NCI-H69 (cell line): ENCODE results near the gene PRIMA1.
"Not testable (repeated sequence)": the region's sequence is repeated elsewhere in the genome, so short reads cannot be mapped to it uniquely, and the experiment has no call there.

Experiments used
- DNase-seq: peaks from one replicate; lab custom pipeline; 2025; lab: John Stamatoyannopoulos, UW

PRIMA1 gene, protein sequence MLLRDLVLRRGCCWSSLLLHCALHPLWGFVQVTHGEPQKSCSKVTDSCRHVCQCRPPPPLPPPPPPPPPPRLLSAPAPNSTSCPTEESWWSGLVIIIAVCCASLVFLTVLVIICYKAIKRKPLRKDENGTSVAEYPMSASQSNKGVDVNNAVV

DNA sequence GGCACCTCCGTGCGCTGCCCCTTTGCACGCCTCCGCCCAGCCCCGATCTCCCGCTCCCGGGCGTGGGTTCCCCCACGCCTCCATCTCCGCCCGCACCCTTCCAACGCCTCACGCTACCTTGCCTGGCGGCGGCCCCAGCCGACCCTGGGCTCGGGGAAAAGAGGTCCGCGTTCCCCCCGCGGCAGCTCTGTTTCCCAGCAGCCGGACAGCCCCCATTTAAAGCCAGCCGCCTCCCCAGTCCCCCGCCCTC is at the start of gene PRIMA1:
PRIMA1 (minus strand) TSS at position 193 of the 250 bp plus-strand sequence. CDS start 767 bp downstream, outside the sequence.
- no peak for DNase-seq

- peak; percentile 11 for DNase-seq
Measured at GRCh38 chr14:93834699-93835371, 46.5 kb upstream of the PRIMA1 start.

DNA sequence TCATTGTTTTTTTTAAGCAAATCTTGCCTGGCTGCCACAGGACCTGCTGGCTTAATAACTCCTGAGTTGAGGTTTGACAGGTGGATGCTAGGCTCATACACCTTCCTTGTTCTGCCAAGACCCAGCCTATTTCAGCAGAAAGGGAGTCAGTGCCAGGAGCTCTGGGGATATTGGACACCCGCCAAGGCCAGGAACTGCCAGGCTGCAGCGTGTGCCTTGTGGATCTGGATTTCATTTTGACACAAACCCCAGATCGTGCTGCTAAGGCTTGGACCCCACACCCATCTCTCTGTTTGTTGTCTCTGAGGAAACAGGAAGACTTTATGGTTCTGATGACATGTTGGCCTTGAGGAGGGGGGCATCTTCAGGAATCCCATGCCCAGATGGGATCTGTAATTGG is 44.4 kb upstream of the PRIMA1 start:
- DNase-seq: peak; percentile 83

GRCh38 chr14:93832081-93832480 is 43.8 kb upstream of the PRIMA1 start:
- peak; percentile 30 for DNase-seq

DNA sequence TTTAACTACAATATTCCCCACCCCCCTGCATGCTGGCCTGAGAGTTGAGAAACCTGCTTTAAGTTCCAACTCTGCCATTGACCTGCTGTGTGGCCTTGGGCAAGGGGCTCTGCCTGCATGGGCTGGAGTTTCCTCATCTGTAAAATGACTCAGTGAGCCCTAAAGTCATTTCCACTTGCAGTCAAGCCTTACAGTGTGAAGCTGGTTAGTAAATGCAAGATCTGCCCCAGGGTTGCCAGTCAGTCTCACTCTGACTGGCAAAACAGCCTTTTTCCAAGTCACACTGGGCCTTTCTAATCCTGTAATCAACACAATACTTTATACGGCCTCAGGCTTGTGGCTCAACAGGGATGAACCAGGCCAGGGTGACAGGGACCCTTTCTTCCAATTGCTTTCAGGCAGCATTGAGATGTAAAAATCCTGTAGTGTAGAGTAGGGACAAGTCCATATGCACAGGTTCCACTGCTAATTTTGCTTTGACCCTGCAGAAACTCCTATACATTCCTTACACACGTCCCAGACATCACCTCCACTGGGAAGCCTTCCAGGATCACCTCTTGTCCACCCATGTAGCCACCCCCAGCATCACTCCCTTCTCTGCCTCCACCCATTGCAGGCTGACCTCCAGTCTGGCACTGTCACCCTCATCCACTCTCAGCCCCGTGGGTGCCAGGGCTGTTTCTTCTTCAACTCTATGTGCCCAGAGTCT is 42.6 kb upstream of the PRIMA1 start:
- DNase-seq: no peak

DNA sequence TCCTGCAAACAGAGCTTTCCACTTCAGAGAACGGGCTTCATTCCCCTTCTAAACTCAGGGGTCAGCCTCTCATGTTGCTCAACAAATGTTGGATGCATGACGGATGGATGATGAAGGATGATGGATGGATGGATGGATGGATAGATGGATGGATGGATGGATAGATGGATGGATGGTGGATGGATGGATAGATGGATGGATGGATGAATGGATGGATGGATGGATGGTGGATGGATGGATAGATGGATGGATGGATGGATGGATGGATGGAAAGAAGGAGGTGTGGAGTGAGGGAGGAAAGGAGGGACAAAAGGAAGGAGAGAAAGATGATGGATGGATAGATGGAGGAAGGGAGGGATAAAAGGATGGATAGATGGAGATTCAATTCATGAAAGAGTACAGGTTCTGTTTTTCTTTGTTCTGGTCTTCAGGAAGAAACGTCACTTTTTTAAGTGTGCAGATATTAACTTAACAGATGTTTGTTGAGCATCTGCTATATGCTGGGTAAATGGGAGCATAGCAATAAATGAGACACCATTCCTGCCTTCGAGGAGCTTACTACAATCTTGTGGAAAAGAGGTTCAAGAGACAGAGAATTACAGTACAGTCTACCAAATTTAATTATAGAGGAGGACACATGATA is 41.7 kb upstream of the PRIMA1 start:
- no peak for DNase-seq

GRCh38 chr14:93825235-93825553 is 36.9 kb upstream of the PRIMA1 start:
- DNase-seq: peak; percentile 39

GRCh38 chr14:93824518-93825234 is 36.4 kb upstream of the PRIMA1 start:
- peak; percentile 39 for DNase-seq

- DNase-seq: no peak
Measured at GRCh38 chr14:93824076-93824475, 35.8 kb upstream of the PRIMA1 start.

GRCh38 chr14:93821051-93821450 is 32.8 kb upstream of the PRIMA1 start:
- peak; percentile 47 for DNase-seq

DNA sequence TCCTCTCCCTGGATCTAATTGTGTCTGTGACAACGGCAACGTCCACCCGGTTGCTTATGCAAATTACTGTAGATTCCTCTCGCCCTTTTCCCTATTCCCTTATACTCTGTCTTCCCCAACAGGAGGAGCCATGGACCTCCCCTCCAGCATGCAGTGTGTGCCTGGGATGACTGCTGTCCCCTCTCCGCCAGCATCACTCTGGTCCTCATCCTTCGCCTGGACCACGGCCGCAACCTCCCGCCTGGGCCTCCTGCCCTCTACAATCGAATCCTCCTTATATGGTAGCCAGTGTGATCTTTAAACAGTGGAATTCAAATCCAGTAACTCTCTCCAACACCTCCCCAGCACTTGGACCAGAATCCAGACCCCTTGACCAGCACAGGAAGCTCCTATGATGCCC is 30.6 kb upstream of the PRIMA1 start:
- no peak for DNase-seq

DNA sequence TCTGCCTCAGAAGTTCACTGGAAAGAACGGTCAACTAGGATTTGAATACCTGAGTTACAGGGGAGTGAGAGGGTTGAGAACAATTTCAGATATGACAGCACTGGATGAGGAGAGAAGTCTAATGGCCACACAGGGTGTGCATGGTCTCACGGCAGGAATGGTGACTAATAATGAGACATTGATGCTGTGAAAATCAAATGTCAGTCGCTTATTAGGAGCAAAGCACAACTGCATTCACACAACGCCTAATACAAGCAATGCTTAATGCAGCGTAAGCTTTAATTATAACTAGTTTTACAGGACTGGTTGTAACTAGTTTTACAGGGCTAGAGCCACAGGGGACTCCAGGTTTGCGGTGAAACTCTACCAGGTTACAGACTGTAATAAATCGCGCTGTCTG is 23.4 kb upstream of the PRIMA1 start:
- DNase-seq: no peak

DNA sequence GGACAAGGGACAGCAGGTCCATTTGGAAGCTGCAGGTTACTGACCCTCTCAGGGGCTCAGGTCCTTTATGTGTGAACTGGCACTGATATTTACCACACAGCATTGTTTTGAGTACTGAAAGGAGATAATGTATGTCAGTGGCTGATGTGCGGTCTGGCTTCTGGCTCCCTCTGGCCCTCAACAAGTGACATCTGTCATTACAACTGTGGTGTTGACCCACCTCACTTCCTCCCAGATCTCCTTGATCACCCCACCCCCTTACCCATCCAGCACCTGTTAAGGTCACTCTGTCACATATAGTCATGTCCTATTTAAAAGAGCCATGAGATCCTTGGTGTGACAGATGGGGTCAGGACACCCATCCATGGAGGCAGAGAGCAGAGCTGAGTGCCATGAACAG is 22.7 kb upstream of the PRIMA1 start:
- no peak for DNase-seq

DNA sequence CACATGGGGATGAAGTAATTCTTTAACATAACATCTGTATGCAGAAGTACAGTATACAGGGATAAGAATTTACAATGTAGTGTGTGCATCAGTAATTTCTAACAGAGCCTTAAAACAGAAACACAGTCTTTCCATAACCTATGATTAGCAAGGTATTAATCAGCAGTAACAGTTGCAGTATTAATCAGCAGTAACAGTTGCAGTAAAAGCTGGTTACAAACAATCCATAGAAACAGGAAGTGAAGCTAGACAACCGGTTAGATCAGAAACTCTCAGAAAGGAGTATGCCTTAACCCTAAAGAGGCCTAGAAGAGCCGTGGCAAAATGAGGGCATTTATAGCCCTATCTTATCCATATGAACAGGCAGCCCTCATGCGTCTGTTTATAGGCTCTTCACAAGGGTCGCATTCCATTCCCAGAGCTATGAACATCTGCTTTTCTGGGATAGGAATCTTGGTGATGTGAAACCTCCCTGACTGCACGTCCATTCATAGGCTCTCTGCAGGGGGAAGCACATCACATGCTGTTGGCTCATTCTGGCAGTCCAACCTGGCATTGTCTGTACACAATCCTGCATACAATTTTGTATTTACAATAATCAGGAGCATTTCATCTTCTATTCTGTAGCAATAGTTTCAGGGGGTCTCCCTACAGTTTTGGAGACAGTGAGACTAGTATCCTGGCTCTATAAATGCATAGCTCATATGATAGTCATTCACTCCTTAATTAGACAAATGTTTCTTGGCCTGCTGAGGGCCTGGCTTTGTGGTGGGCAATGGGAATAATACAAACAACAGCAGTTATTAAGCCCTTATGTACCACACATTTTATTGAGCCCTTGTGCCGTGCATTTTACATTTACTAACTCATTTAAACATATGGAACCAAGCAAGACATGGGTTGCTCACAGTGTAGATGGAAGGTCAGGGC is 21.5 kb upstream of the PRIMA1 start:
- not testable (repeated sequence) for DNase-seq

DNA sequence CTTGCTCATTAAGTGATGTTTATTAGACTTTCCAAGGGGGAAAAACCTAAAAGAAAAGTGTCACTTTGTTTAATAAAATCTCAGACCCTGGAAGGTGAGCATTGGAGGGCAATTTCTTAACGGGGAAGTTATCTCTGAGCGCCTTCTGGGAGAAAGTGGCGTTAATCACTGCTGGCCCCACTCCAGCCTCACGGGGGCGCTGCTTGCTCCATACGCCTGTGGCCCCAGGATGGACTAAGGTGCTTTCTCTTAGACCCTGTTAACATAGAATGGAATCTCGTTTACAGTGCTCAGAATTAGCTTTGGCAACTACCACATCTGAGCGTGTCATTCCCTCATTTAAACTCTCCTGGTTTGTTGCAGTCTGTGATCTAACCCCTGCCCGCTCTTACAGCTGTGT is 16.4 kb upstream of the PRIMA1 start:
- DNase-seq: peak; percentile 32

DNA sequence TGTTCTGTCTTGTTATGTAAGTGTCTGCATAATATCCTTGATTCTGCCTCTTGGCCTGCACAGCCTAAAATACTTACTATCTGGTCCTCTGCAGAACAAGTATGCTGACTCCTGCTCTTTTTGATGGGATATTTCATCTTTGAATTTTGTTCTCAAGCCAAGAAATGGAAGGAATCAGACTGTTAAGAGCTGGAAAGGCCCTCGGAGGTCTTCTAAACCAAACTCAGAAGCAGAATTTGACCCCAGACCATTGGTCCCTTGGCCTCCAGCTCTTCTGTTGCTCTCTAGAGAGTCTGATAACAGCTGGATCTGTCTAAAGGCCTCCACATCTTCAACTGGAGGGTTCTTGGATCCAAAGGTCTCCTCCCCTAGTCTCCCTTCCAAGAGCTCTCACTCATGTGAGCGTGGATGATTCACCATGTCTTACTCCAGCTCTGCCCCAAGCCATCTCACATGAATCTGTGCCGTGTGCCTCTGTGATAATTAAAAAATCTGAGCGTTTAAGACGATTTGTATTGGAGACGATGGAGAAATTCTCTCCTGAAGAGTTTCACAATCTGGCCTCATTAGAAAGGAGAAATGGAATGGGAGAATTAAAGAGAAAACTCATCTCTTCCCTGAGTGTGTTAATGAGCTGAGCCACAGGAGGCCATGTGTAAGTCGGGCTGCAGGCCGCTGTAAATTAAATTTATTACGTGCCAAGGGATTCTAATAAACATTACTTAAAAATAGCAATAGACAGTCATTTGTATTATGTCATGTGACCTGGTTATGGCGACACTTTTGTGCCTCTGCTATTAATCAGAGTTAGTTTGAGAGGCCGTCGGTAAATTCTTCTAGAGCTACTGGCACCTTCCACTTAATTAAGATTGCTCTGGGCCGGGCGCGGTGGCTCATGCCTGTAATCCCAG is 15.4 kb upstream of the PRIMA1 start:
- no peak for DNase-seq

- DNase-seq: no peak
Measured at GRCh38 chr14:93799989-93800921, 12.0 kb upstream of the PRIMA1 start.

DNA sequence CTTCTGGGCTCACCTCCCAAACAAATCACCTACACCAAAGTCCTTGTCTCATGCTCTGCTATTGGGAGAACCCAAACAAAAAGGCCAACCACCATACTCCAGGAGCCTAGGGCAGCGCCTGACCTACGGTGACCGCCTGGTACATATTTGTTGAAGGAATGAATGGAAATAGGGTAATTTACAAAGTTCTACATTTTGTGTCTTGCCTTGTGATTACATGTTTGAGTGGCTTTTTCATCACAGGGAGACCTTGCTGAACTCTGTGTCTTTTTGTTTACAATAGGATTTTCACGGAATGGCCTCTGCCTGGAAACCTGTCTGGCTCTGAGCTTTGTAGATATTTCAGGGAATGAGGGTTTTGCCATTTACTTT is 11.3 kb upstream of the PRIMA1 start:
- DNase-seq: no peak

DNA sequence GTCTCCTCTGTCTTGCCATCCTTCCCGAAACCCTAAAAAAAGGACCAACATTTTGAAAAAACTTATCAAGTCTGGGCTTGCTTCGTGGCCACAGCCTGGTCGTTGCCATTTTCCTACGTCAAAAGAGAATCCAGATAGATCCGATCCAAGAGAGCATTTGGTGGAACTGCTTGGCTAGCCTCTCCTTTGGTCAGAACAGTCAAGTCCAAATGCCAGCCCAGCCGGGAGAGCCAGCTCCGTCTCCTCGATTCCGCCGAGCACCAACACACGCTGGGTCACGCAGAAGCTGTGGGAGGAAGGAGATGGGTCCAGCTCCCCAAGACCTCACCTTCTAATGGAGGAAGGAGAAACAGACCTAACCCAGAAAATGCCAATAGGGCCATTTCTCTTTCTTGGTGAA is 9.3 kb upstream of the PRIMA1 start:
- DNase-seq: no peak
